CD4-positive, alpha-beta T cell treated with Interleukin-6 at 100 ng/mL for 8 hours (primary cell): ENCODE results near the gene ZNF367.

Experiments
- DNase-seq: peaks from one replicate; pipeline ENCODE4 v3.0.0-alpha.2; 2020; ENCODE audit warnings: mixed read lengths, low spot score

ZNF367 gene

GRCh38 chr9:96418083-96418919, at the start of gene ZNF367:
Gene ZNF367 (minus strand): TSS chr9:96418370. CDS start chr9:96418032, 338 bp downstream.
- DNase-seq, result peak; percentile 94

- DNase-seq, result no peak
These were observed 49.6 kb upstream of the ZNF367 start for GRCh38 chr9:96467784-96468183.

GRCh38 chr9:96464426-96464825, 46.3 kb upstream of the ZNF367 start:
- DNase-seq, result no peak

GRCh38 chr9:96462541-96462940, 44.4 kb upstream of the ZNF367 start:
- DNase-seq, result no peak

- no peak for DNase-seq
These were observed 43.2 kb upstream of the ZNF367 start for GRCh38 chr9:96461336-96461735.

GRCh38 chr9:96460882-96461281, 42.7 kb upstream of the ZNF367 start:
- no peak for DNase-seq

GRCh38 chr9:96460470-96460869, 42.3 kb upstream of the ZNF367 start:
- no peak for DNase-seq

GRCh38 chr9:96459268-96460007, 41.3 kb upstream of the ZNF367 start:
- DNase-seq, result no peak

GRCh38 chr9:96458226-96458625, 40.1 kb upstream of the ZNF367 start:
- DNase-seq, result no peak

GRCh38 chr9:96457266-96457665, 39.1 kb upstream of the ZNF367 start:
- DNase-seq, result no peak

GRCh38 chr9:96453625-96454024, 35.5 kb upstream of the ZNF367 start:
- DNase-seq, result no peak

- DNase-seq, result peak; percentile 47
These were observed 32.7 kb upstream of the ZNF367 start for GRCh38 chr9:96450613-96451528.

GRCh38 chr9:96449845-96450612, 31.9 kb upstream of the ZNF367 start, which contains the start of gene HABP4:
Gene HABP4 (plus strand): TSS chr9:96450169. CDS start chr9:96450280, 111 bp downstream.
- peak; percentile 94 for DNase-seq

GRCh38 chr9:96449523-96449844, 31.3 kb upstream of the ZNF367 start:
- DNase-seq, result no peak

GRCh38 chr9:96448546-96449170, 30.5 kb upstream of the ZNF367 start:
- DNase-seq, result no peak

- no peak for DNase-seq
These were observed 29.2 kb upstream of the ZNF367 start for GRCh38 chr9:96447406-96447805.

GRCh38 chr9:96442491-96442890, 24.3 kb upstream of the ZNF367 start:
- DNase-seq, result no peak

GRCh38 chr9:96441798-96442445, 23.8 kb upstream of the ZNF367 start:
- DNase-seq, result no peak

GRCh38 chr9:96440671-96441199, 22.6 kb upstream of the ZNF367 start:
- DNase-seq, result no peak

GRCh38 chr9:96437454-96437853, 19.3 kb upstream of the ZNF367 start:
- DNase-seq, result no peak
